ENCODE measurements around the gene CCDC170. TPM values are rescaled to one million over a fixed set of nuclear protein-coding genes. Genes with fewer than 3 reads are reported as not detected.

CCDC170 gene
- total RNA-seq, 1 experiment from 2014 or later, result 0.12 TPM

- TF ChIP-seq POLR2AphosphoS5 (IDR thresholded peaks at IDR 0.05; ENCODE audit: low read depth, low read length) (no peak), MAX (IDR thresholded peaks at IDR 0.05) (no peak), SRF (IDR thresholded peaks at IDR 0.05; ENCODE audit: low read depth) (no peak), ZNF274 (IDR thresholded peaks at IDR 0.05; ENCODE audit: low read depth, low read length) (no peak)
- ChIA-PET RAD21 (ENCODE audit: low non-redundant PET in 1 of 2, low total read pairs in 2 of 2, uncharacterized antibody in 2 of 2, unreplicated experiment in 2 of 2) (no interaction called here), CTCF (no interaction called here), POLR2A (no interaction called here)
- no peaks in the 10 kb centered on the region for H3K36me3 ChIP-seq (ENCODE audit: control insufficient read depth in 1 of 2, insufficient read depth in 2 of 2, low read length in 2 of 2)
- intact Hi-C loops (cut with micrococcal nuclease), result no loop called here
- no peak for ATAC-seq
- H4K20me1 ChIP-seq (ENCODE audit: insufficient read depth), result no peaks in the 10 kb centered on the region
- H2AFZ ChIP-seq (ENCODE audit: low read depth, low read length, poor library complexity, severe bottlenecking), result no peak overlapping the region
- H3K9ac ChIP-seq (ENCODE audit: low read length), result no peak overlapping the region
- H3K9me2 ChIP-seq (ENCODE audit: insufficient read depth), result no peaks in the 10 kb centered on the region
- no peak for DNase-seq (ENCODE audit: low read depth, low spot score)
- no TSS peak for BruUV-seq (replicated peaks)
- H3K79me2 ChIP-seq (ENCODE audit: insufficient read depth, low read length), result no peaks in the 10 kb centered on the region
- H3K9me3 ChIP-seq (ENCODE audit: control insufficient read depth in 1 of 2, insufficient read depth in 1 of 2, low read depth in 1 of 2, low read length in 2 of 2), result no peaks in the 10 kb centered on the region
- no peak overlapping the region for H3K27ac ChIP-seq (ENCODE audit: low read depth, low read length)
- no peak overlapping the region for H3K4me2 ChIP-seq (ENCODE audit: low read length)
- no peaks in the 10 kb centered on the region for H3K4me1 ChIP-seq (ENCODE audit: control insufficient read depth in 1 of 2, insufficient read depth in 2 of 2, low read length in 2 of 2)
- H3K4me3 ChIP-seq (replicated peaks in 1 of 2; ENCODE audit: low read depth in 1 of 2, low read length in 2 of 2), result no peak overlapping the region
- H3K27me3 ChIP-seq (ENCODE audit: insufficient read depth, low read length), result no peaks in the 10 kb centered on the region
Observed at GRCh38 chr6:151585741-151586140, 91.9 kb downstream of the CCDC170 start.

DNA sequence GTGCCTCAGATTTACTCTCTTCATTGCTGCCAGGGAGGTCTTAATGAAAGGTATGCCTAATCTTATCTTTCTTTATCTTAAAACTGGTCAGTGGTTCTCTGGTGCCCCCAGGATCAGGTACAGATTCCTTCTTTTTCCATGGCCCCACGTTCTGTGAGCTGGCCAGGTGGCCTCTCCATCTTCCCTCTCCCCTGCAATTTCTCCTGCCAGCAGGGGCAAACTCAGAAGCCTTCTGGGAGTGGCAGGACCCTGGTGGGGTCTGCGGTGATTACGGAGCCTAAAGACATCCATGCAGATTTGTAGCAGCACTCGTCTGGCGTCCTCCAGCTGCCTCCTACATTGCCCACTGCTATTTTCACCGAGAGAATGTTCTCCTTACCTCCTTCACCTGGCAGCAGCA is 95.8 kb downstream of the CCDC170 start:
- Histone ChIP-seq H3K9me3 (ENCODE audit: control insufficient read depth in 1 of 2, insufficient read depth in 1 of 2, low read depth in 1 of 2, low read length in 2 of 2) (no peaks in the 10 kb centered on the region), H3K27ac (ENCODE audit: low read depth, low read length) (no peak overlapping the region), H3K36me3 (ENCODE audit: control insufficient read depth in 1 of 2, insufficient read depth in 2 of 2, low read length in 2 of 2) (no peaks in the 10 kb centered on the region), H4K20me1 (ENCODE audit: insufficient read depth) (no peaks in the 10 kb centered on the region), H2AFZ (ENCODE audit: low read depth, low read length, poor library complexity, severe bottlenecking) (no peak overlapping the region), H3K79me2 (ENCODE audit: insufficient read depth, low read length) (no peaks in the 10 kb centered on the region), H3K9me2 (ENCODE audit: insufficient read depth) (no peaks in the 10 kb centered on the region), H3K4me3 (replicated peaks in 1 of 2; ENCODE audit: low read depth in 1 of 2, low read length in 2 of 2) (no peak overlapping the region), H3K9ac (ENCODE audit: low read length) (no peak overlapping the region), H3K4me1 (ENCODE audit: control insufficient read depth in 1 of 2, insufficient read depth in 2 of 2, low read length in 2 of 2) (no peaks in the 10 kb centered on the region), H3K27me3 (ENCODE audit: insufficient read depth, low read length) (no peaks in the 10 kb centered on the region), H3K4me2 (ENCODE audit: low read length) (no peak overlapping the region)
- RAD21 ChIA-PET (ENCODE audit: low non-redundant PET in 1 of 2, low total read pairs in 2 of 2, uncharacterized antibody in 2 of 2, unreplicated experiment in 2 of 2), result no interaction called here
- intact Hi-C loops (cut with micrococcal nuclease), result no loop called here
- CTCF ChIA-PET, result no interaction called here
- POLR2A ChIA-PET, result no interaction called here
- no TSS peak for BruUV-seq (replicated peaks)
- peak; percentile 29; the same call in 1 of the 2 replicates for TF ChIP-seq RAD21 (IDR thresholded peaks at IDR 0.05; ENCODE audit: low read depth)
- peak in 1 of 3 experiments; percentile 8; a peak in 1 of 6 replicates for TF ChIP-seq CTCF (IDR thresholded peaks at IDR 0.05 in 2 of 3, conservative IDR thresholded peaks at IDR 0.05 in 1 of 3; ENCODE audit: borderline replicate concordance in 1 of 3, insufficient read depth in 1 of 3, low read depth in 2 of 3, low read length in 2 of 3)
- TF ChIP-seq EGR1 (IDR thresholded peaks at IDR 0.05; ENCODE audit: low read depth), result no peak
- DNase-seq (ENCODE audit: low read depth, low spot score) (no peak), ATAC-seq (no peak)
